ENCODE data around the gene RNF14. TPM values are rescaled to one million over a fixed set of nuclear protein-coding genes. Genes with fewer than 3 reads are reported as not detected.

The RNF14 gene
- total and polyA plus RNA-seq, 2 donors (not counting 3 experiments of a cell fraction or from before 2014, with no cell fraction given) = 23.5 to 55.9 TPM

- peaks cover 60% of the 10 kb centered on the region for H3K4me1 ChIP-seq (ENCODE audit: control insufficient read depth, extremely low read depth, insufficient read depth, low read length)
- H3K9me1 ChIP-seq (replicated peaks; ENCODE audit: control insufficient read depth, extremely low read depth, insufficient read depth, low read length) = no peaks in the 10 kb centered on the region
- no TSS peak for BruUV-seq (replicated peaks)
- CTCF ChIA-PET = interaction anchor here (1.4 to 2.5 kb wide), 2 partner anchors 10 to 17 kb away, joined by 3 to 16 read pairs; no protein-coding TSS in a partner anchor
- H3K27ac ChIP-seq (ENCODE audit: insufficient read depth, low read depth, low read length) = no peak overlapping the region
- intact Hi-C loops (cut with micrococcal nuclease) = no loop called here
- H3K9me3 ChIP-seq (replicated peaks; ENCODE audit: control insufficient read depth, insufficient read depth, low read length) = no peaks in the 10 kb centered on the region
- no peaks in the 10 kb centered on the region for H3K36me3 ChIP-seq (ENCODE audit: control insufficient read depth in 2 of 2, extremely low read depth in 1 of 2, insufficient read depth in 2 of 2, low read length in 2 of 2)
- no peaks in the 10 kb centered on the region for H3K27me3 ChIP-seq (ENCODE audit: control insufficient read depth in 2 of 2, insufficient read depth in 2 of 2, low read length in 2 of 2)
- no peak overlapping the region for H3K4me2 ChIP-seq (ENCODE audit: insufficient read depth, low read length)
- peak; percentile 31 for FAIRE-seq
- H3K79me2 ChIP-seq (ENCODE audit: control insufficient read depth, insufficient read depth, low read length) = no peaks in the 10 kb centered on the region
- no peak overlapping the region for H3K9ac ChIP-seq (replicated peaks; ENCODE audit: extremely low read depth, insufficient read depth, low read length)
- TF ChIP-seq MAX (IDR thresholded peaks at IDR 0.05; ENCODE audit: insufficient read depth, insufficient read length) (no peak), POLR2AphosphoS5 (IDR thresholded peaks at IDR 0.05; ENCODE audit: insufficient read depth, low read depth, low read length) (no peak), MYC (IDR thresholded peaks at IDR 0.05; ENCODE audit: low read depth, low read length) (no peak), JUN (IDR thresholded peaks at IDR 0.05; ENCODE audit: borderline replicate concordance, insufficient read depth, insufficient read length, low read depth) (no peak), POLR2A (IDR thresholded peaks at IDR 0.05; ENCODE audit: low read depth, low read length) (no peak), GATA2 (IDR thresholded peaks at IDR 0.05; ENCODE audit: insufficient read depth, insufficient read length, low read depth, low read length) (no peak), CTCF (IDR thresholded peaks at IDR 0.05; ENCODE audit: extremely low read depth in 1 of 2, insufficient read depth in 1 of 2, low read depth in 1 of 2, low read length in 2 of 2) (no peak), FOS (IDR thresholded peaks at IDR 0.05; ENCODE audit: borderline replicate concordance, insufficient read depth, low read length) (no peak), EZH2 (IDR thresholded peaks at IDR 0.05; ENCODE audit: borderline replicate concordance, low read depth, low read length, severe bottlenecking) (no peak)
- H3K4me3 ChIP-seq (replicated peaks in 1 of 3; ENCODE audit: insufficient read depth in 1 of 3, low read depth in 1 of 3, low read length in 3 of 3) = no peak overlapping the region
- H4K20me1 ChIP-seq (replicated peaks; ENCODE audit: control insufficient read depth, extremely low read depth, insufficient read depth, low read length) = no peaks in the 10 kb centered on the region
- no peak overlapping the region for H2AFZ ChIP-seq (ENCODE audit: low read depth, low read length)
- POLR2A ChIA-PET = no interaction called here
- dilution Hi-C loops (cut with MboI; ENCODE audit: extremely low pct_ligation_motif_present, low sequenced_read_pairs) = no loop called here
- no peak for DNase-seq (ENCODE audit: low read depth, low spot score)
Measured at GRCh38 chr5:141950207-141951005, 18.5 kb upstream of the RNF14 start.

All from endothelial cell of umbilical vein (primary cell).